ENCODE measurements around the gene LOXL4. TPM values are rescaled to one million over a fixed set of nuclear protein-coding genes. Genes with fewer than 3 reads are reported as not detected.

Gene LOXL4
- total RNA-seq, 1 experiment from 2014 or later = 0.13 TPM

- Histone ChIP-seq H3K27ac (ENCODE audit: insufficient read length, low read depth, low read length) (no peak overlapping the region), H3T11ph (ENCODE audit: low read length) (no peak overlapping the region), H3K79me1 (ENCODE audit: insufficient read depth, low read depth, low read length, poor library complexity, severe bottlenecking) (no peaks in the 10 kb centered on the region), H2BK5ac (ENCODE audit: insufficient read length, low read length) (no peak overlapping the region), H4K91ac (ENCODE audit: insufficient read length, low read depth, low read length) (no peak overlapping the region), H3K9me3 (ENCODE audit: control insufficient read depth, low read depth, low read length) (no peaks in the 10 kb centered on the region), H2BK15ac (ENCODE audit: low read depth, low read length) (no peak overlapping the region), H2AK5ac (ENCODE audit: insufficient read length, low read length) (no peak overlapping the region), H2AFZ (ENCODE audit: low read length) (no peak overlapping the region), H3K4me2 (ENCODE audit: insufficient read depth, insufficient read length, low read length) (no peak overlapping the region), H3K56ac (ENCODE audit: insufficient read length, low read depth, low read length) (no peak overlapping the region), H4K8ac (replicated peaks; ENCODE audit: insufficient read length, low read depth, low read length) (no peak overlapping the region), H3K14ac (ENCODE audit: insufficient read depth, low read length) (no peak overlapping the region), H3K23me2 (ENCODE audit: insufficient read length, low read depth, low read length, poor library complexity, severe bottlenecking) (no peaks in the 10 kb centered on the region), H3K4me1 (ENCODE audit: insufficient read depth, low read length) (no peaks in the 10 kb centered on the region), H2BK20ac (ENCODE audit: low read depth, low read length, poor library complexity, severe bottlenecking) (no peak overlapping the region), H3K23ac (ENCODE audit: insufficient read length, low read depth, low read length) (no peak overlapping the region), H3K9ac (ENCODE audit: extremely low read depth, insufficient read length, low read length) (no peak overlapping the region), H2BK12ac (ENCODE audit: insufficient read length, low read depth, low read length) (no peak overlapping the region), H3K4ac (ENCODE audit: low read depth, low read length) (no peak overlapping the region), H4K5ac (ENCODE audit: insufficient read length, low read depth, low read length) (no peak overlapping the region), H2BK120ac (ENCODE audit: low read depth, low read length, poor library complexity, severe bottlenecking) (no peak overlapping the region), H3K18ac (ENCODE audit: insufficient read length, low read depth, low read length) (no peak overlapping the region), H3K27me3 (ENCODE audit: insufficient read depth, low read length) (no peaks in the 10 kb centered on the region), H3K79me2 (ENCODE audit: insufficient read depth, low read length) (no peaks in the 10 kb centered on the region), H4K20me1 (ENCODE audit: control insufficient read depth, insufficient read depth, insufficient read length) (no peaks in the 10 kb centered on the region)
- no CpG with 5 or more reads among the region's 1 CpG for WGBS (ENCODE audit: extremely low coverage, insufficient read length, low lambda C conversion rate)
- peak; percentile 56 for TF ChIP-seq CTCF (conservative IDR thresholded peaks at IDR 0.05)
- Mint-ChIP-seq H3K4me1 (no peaks in the 10 kb centered on the region), H3K27ac (no peak overlapping the region), H3K9me3 (no peaks in the 10 kb centered on the region), H3K36me3 (ENCODE audit: insufficient read depth in 1 of 3, low read depth in 3 of 3) (peaks cover 3 to 23% (median 9%) of the 10 kb centered on the region in 3 experiments; a peak in 6 of 7 replicates), H3K27me3 (ENCODE audit: low read depth) (no peaks in the 10 kb centered on the region), H3K4me3 (no peak overlapping the region)
- no peak for DNase-seq
Observed at GRCh38 chr10:98242823-98243222, 25.2 kb downstream of the LOXL4 start.

Measured in H9 (cell line).